GM21381 (cell line): ENCODE results near the gene FCHSD2.
"Not testable (repeated sequence)": the region's sequence is repeated elsewhere in the genome, so short reads cannot be mapped to it uniquely, and the experiment has no call there.

Source experiments
- ATAC-seq: cut with Tn5 transposase; IDR thresholded peaks from one replicate; pipeline ENCODE4 v1.9.1; 2021; ENCODE audit warnings: mild to moderate bottlenecking, moderate library complexity; ENCODE audit not compliant: unreplicated experiment

FCHSD2 gene

DNA sequence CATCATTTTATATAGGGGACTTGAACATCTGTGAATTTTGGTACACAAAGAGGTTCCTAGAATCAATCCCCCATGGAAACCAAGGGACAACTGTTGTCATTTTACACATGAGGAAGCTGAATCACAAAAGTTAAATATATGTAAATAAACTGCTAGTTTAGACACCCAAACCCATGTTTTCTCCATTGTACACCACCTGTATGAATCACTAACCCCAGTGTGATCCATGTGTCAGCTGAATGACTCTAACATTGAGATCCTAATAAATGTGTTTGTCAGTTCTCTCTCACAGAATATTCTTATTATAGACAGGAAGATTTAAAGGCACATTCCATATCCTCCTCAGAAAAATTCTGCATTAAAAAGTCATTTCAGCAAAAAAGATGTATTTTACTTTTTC, 244.6 kb downstream of the FCHSD2 start:
- no peak for ATAC-seq

DNA sequence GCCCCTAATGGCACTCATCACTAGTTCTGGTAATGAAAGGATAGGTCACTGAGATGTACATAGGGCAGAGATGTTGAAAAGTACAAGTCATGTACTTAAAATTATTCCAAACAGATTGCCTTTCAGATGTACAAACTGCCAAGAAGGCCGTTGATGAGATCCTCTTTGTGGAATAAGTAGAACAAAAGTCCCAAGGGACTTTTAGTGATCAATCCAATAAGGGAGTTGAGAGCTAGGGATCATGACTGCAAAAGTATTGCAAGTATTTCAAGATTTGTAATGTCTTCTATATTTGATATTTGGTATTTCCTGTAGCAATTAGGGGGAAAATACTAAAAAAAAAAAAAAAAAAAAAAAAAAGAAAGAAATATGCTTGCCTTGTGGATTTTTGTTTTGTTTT, 245.7 kb downstream of the FCHSD2 start:
- ATAC-seq, result no peak

DNA sequence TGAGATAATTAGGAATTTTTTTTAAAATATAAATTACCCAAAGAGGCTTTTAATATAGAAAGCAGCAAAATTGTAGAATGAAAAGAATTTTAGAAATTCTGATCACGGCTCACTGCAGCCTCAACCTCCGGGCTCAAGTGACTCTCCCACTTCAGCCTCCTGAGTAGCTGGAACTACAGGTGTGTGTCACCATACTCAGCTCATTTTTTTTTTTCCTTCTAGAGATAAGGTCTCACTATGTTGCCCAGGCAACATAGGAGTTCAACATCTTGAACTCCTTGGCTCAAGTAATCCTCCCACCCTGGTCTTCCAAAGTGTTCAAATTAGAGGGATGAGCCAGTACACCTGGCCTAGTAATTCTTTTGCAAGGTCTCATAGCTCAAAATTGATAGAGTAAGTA, 251.2 kb downstream of the FCHSD2 start:
- no peak for ATAC-seq

DNA sequence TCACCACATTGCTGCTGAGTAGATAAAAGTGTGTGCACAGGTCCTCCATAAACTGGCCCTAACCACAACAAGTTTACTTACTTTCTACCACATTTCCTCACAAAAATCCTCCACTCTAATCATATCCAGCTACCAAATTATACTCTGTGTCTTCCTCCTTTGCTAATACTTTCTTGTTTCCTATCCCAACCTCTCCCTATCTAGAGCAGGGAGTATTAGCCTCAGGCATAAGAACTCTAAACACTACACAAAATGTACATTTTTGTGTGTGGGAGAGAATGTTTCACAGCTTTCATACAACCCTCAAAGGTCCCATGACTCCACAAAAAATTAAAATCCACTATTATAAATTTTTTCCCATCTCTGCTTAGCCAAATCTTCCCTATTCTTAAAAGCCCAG, 255.5 kb downstream of the FCHSD2 start:
- no peak for ATAC-seq

DNA sequence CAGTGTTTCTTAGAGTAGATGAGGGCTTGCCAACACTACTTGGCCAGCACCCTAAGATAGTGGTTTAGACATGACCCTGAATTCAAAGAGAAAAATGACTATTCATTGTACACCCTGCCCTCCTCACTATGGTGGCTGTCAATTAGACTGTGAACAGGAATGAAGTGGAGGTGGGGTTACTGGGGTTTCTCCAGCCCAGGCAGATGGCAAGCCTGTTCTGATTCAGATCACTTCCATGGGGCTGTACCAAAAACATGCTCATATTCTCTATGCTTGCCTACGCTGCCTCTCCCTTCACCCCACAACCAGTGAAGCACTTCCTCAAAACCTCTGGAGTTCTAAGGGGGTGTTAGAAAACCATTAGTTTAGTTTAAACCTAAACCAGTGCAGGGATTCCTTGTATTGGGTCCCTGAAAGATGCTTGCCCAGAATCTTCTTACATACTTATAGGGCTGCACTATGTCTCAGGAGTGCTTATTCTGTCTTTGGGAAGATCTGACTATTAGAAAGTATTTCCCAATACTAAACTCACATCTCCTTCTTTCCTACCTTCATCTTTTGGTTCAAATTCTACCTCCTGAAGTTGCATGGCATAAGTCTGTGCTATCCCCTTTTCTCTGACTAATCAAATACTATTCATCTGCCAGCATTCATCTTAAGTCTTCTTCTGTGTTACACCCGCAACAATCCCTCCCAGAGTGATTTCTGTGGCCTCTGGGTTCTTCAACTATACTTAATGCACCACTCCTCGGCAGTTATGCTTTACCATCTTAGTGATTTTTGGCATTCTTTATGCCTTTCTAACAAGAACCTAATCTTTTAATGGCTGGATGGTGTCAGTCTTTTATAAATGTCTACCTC, 256.1 kb downstream of the FCHSD2 start:
- no peak for ATAC-seq

DNA sequence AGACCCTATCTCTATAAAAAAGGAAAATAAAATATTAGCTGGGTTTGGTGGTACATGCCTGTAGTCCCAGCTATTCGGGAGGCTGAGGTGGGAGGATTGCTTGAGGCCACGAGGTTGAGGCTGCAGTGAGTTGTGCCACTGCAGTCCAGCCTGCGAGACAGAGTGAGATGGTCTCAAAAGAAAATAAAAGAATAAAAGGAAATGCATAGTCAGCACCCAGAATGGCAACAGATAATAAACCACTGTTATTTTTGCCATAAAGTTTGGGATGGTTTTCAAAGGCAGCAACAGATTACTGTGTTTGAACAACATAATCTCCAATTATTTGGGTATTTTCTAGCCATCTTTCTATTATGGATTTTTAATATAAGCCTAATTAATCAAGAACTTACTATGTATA, 266.0 kb downstream of the FCHSD2 start:
- no peak for ATAC-seq

DNA sequence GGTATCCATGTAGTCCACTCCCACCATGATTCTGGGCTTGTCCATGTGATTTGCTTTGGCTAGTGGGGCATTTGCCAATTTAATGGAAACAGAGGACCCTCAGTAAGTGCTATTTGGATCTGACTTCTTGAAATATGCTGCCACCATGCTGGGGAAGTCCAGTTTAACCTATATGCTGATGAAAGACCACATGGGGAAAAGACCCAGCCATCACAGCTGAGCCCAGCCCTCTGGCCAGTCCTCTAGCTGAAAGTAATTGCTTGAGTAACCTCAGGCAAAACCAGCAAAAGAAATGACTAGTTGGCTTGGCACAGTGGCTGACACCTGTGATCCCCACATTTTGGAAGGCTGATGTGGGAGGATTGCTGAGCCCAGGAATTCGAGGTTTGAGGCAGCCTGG, 266.4 kb downstream of the FCHSD2 start:
- no peak for ATAC-seq

DNA sequence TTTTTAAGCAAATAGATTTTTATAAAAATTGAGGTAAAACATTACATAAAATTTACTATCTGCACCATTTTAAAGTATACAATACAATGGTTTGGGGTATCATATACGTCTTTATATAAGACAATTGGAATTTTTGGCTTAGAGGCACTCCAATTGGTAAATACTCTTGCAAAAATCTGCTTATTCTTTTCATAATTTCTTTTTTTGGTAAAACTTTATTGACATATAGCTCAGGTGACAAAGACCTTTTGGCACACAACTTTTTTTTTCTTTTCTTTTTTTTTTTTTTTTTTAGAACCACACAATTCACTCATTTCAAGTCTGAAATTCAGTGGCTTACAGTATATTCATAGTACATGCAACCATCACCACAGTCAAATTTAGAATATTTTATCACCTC, 270.1 kb downstream of the FCHSD2 start:
- ATAC-seq, result no peak

DNA sequence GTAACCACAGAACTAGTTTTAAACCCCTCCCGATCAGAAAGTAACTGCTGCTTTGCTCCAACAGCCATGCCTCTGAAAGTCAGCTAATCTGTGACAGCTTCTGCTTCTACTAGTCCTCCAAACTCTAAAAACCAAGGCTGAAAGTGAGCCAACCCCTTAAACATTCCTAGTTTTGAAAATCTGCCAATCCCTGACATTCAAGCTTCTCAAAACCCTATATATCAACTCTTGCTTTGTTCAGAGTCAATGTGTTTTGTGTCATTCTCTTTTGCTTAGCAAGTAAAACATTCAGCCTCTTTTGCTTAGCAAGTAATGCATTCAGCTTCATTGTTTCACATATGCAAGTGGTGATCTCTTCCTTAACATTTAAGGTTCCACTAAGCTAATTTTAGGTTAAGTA, 271.0 kb downstream of the FCHSD2 start:
- no peak for ATAC-seq

DNA sequence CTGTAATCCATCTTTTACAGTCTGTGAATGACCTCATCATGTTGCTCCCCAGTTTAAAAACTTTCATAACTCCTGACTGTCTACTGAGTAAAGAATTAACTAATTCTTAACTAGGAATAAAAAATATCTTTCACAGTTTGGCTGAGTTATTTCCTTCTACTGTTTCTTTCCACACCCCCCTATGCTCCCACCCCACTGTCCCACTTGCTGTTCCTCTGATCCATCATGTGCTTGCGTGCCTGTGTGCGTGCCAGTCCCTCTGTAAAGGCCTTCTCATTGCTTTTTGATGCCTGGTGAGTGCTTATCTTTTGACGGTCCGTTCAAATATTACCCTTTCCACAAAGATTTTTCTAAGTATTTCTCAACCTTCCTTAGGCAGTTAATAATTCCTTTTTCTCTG, 272.3 kb downstream of the FCHSD2 start:
- ATAC-seq, result no peak

DNA sequence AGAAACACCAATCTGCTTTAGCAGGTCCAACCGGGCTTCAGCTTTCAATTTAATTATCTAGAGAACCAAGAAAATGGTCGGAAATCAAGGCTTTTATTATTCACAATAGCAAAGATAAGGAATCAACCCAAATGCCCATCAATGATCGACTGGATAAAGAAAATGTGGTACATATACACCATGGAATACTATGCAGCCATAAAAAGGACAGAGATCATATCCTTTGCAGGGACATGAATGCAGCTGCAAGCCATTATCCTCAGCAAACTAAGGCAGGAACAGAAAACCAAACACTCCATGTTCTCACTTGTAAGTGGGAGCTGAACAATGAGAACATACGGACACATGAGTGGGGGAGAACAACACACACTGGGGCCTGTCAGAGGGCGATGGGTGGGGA, 274.1 kb downstream of the FCHSD2 start:
- ATAC-seq, result no peak

DNA sequence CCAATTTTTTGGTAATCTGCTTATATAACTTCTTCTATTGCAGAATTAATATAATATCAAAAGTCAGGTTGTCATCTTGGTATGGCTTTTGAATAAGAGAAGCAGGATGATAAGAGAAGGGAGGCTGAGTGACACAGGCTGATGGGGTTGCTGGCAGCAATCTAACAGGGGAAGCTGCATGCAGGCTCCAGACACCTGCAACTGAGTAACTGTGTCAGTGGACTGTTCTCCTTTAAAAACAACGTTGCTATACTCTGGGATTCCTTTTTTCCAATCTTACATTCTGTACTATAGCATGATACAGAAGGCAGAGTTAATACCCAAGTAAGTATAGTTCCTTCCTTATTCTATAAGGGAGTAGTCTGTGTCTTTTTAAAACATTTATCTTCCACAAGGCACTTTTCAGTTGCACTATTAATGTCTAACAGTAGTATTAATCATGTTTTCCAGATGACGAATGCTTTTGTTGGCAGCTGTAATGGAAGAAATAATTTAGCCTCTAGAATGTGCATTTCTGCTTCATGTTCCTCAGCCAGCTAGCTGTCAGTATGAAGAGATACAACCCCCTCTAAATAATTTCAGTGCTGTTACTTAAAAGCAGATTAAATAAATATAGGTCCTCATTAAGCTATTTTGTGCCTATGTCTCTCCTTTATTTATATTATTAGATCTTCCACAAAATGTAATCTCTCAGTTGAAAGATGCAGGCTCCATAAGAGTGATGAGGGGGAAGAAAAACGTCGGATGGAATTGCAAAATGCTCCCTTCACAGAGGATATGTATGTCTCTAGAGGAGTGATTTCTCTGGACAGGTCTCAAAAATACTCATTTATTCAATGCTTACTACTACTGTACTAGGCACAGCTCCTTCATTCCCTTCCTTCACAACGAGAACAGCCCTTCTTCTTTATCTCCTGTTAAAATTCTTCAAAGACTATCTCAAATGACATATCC, 277.1 kb downstream of the FCHSD2 start:
- no peak for ATAC-seq

DNA sequence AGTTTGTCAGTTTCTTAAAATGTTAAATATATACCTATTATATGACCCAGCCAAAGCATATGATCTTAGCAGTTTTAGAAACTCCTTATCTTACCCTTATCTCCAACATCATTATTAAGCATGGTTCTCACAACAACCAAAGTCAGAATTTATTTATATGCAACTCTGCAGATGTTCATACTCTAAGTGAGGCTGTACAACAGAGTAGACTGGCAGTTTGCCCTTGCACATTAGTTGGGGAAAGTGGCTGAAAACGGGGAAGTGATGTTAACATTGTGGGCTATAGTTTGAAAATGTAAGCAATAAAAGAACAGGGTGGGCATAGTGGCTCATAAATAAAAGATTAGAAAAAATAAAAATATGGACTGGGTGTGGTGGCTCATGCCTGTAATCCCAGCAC, 278.2 kb downstream of the FCHSD2 start:
- no peak for ATAC-seq

DNA sequence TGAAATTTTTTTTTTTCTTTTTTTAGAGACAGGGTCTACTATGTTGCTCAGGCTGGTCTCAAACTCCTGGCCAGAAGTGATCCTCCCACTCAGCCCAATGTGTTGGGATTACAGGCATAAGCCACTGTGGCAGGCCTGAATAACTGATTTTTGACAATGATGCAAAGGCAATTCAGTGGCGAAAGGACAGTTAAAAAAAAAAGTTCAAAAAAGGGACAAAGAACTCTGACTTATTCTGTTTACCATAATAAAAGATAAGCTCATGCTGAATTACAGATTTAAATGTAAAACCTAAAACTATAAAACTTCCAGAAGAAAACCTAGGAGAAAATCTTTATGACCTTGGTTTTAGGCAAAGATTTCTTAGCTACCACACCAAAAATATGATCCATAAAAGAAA, 279.0 kb downstream of the FCHSD2 start:
- ATAC-seq, result no peak

DNA sequence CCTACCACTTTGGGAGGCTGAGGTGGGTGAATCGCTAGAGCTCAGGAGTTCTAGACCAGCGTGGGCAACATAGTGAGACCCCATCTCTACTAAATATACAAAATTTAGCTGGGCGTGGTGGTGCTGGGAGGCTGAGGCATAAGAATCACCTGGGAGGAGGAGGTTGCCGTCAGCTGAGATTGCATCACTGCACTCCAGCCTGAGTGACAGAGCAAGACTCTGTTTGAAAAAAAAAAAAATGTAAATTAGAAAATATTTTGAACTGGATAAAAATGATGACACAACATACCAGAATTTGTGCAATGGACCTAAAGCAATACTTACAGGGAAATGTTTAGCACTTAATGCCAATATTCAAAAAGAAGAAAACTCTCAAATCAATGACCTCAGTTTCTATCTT, 281.5 kb downstream of the FCHSD2 start:
- no peak for ATAC-seq

DNA sequence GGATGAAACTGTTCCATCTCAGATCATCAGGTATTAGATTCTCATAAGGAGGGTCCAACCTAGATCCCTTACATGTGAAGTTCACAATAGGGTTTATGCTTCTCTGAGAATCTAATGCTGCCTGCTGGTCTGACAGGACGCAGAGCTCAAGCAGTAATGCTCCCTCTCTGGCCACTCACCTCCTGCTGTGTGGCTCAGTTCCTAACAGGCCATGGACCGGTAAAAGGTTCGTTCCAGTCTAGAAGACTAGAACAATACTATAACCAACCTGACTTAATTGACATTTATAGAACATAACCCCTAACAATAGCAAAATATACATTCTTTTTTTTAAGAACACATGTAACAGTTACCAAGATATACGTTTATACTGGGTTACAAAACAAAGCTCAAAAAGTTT, 282.1 kb downstream of the FCHSD2 start:
- ATAC-seq, result no peak

DNA sequence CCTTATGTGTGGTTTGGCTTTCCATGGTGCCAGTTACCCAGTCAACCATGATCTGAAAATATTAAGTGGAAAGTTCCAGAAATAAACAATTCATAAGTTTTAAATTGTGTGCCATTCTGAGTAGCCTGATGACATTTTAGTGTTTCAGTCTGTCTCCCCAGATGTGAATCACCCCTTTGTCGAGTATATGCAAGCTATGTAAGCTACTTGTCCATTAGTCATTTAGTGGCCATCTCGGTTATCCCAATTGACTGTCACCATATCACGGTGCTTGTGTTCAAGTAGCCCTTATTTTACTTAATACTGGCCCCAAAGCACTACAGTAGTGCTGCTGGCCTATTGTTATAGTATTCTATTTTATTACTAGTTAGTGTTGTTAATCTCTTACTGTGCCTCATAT, 283.0 kb downstream of the FCHSD2 start:
- no peak for ATAC-seq

DNA sequence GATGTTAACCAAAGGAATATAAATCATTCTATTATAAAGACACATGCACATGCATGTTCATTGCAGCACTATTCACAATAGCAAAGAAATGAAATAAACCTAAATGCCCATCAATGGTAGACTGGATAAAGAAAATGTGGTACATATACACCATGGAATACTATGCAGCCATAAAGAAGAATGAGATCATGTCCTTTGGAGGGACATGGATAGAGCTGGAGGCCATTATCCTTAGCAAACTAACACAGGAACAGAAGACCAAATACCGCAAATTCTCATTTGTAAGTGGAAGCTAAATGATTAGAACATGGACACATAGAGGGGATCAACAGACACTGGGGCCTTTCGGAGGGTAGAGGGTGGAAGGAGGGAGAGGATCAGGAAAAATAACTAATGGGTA, 283.9 kb downstream of the FCHSD2 start:
- not testable (repeated sequence) for ATAC-seq

DNA sequence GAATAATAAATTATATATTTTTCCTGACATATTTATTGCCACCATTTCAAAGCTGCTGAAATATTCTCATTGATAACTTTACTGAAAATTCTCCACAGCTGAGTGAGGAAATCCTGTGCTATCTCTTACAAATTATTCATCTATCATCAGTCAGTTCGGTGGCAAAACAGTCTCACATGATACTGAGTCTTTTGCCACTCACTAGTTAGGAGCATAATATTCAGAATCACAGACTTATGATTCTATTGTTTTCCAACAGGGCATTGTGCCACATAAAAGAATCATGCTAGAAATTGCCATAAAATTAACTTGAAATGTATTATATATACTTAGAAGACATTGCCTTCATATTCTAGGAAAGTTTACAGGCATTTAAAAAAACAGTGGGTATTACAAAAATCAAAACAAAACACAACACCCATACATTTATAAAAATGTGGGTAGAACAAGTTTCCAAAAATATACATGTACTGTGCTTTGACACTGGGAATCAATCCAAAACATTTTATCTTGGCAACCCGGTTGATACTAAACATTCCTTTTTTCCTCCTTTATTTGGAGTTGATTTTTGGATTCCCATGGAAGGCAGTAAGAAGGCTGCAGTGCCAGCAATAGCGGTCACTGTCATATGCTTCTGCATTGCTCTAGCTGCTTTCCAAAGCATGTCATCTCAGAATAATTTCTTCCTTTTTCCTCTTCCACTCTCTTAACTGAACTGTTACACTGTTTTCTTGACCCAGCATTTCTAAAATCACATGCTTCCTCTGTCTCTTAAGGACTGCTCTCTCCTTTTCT, 285.4 kb downstream of the FCHSD2 start:
- no peak for ATAC-seq

DNA sequence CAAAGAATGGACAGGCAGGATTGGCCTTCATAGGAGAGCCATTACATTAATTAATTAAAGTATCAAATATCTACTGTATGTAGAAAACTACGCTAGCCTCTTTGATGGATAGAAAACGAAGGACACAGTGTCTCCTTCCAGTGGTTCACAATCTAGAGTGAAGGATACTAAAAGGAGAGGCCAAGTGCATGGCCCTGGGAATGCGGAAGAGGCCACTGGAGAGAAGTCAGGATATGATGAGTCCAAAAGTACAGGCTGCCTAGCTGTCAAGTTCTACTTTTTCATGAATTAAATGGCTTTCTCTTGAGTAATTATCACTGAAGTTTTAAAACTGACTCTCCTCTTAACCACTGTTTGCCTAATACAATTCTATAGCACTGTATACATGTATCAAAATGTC, 286.1 kb downstream of the FCHSD2 start:
- no peak for ATAC-seq

DNA sequence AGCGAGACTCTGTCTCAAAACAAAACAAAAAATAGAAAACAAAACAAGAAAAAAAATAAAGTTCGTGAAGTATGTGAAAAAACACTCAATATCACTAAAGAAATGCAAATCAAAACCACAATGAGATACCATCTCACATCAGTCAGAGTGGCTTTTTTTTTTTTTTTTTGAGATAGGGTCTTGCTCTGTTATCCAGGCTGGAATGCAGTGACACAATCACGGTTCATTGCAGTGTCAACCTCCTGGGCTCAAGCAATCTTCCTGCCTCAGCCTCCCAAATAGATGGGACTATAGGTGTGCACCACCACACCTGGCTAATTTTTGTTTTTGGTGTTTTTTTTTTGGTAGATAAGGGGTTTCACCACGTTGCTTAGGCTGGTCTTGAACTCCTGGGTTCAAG, 290.4 kb downstream of the FCHSD2 start:
- ATAC-seq, result no peak
